ENCODE measurements around the gene ABCC8. TPM values are rescaled to one million over a fixed set of nuclear protein-coding genes. Genes with fewer than 3 reads are reported as not detected.

ABCC8 gene
- total RNA-seq, 1 donor from 2014 or later, result 0.58 TPM

- no peak for DNase-seq (ENCODE audit: low spot score)
Observed at GRCh38 chr11:17472467-17472866, 4.2 kb downstream of the ABCC8 start.

GRCh38 chr11:17471501-17471900 is 5.1 kb downstream of the ABCC8 start:
- DNase-seq (ENCODE audit: low spot score), result no peak

- DNase-seq (ENCODE audit: low spot score), result no peak
Observed at GRCh38 chr11:17469998-17470397, 6.6 kb downstream of the ABCC8 start.

- DNase-seq (ENCODE audit: low spot score), result no peak
Observed at GRCh38 chr11:17468122-17468521, 8.5 kb downstream of the ABCC8 start.

GRCh38 chr11:17463546-17464174 is 13.0 kb downstream of the ABCC8 start:
- DNase-seq (ENCODE audit: low spot score), result no peak

GRCh38 chr11:17462940-17463339 is 13.7 kb downstream of the ABCC8 start:
- no peak for DNase-seq (ENCODE audit: low spot score)

GRCh38 chr11:17460406-17460805 is 16.2 kb downstream of the ABCC8 start:
- no peak for DNase-seq (ENCODE audit: low spot score)

GRCh38 chr11:17459236-17459896 is 17.3 kb downstream of the ABCC8 start:
- no peak for DNase-seq (ENCODE audit: low spot score)

- no peak for DNase-seq (ENCODE audit: low spot score)
Observed at GRCh38 chr11:17458268-17458667, 18.4 kb downstream of the ABCC8 start.

- DNase-seq (ENCODE audit: low spot score), result no peak
Observed at GRCh38 chr11:17457396-17458173, 19.1 kb downstream of the ABCC8 start.

- DNase-seq (ENCODE audit: low spot score), result no peak
Observed at GRCh38 chr11:17452668-17453067, 24.0 kb downstream of the ABCC8 start.

GRCh38 chr11:17449158-17449557 is 27.5 kb downstream of the ABCC8 start:
- DNase-seq (ENCODE audit: low spot score), result no peak

- no peak for DNase-seq (ENCODE audit: low spot score)
Observed at GRCh38 chr11:17446482-17446881, 30.2 kb downstream of the ABCC8 start.

- DNase-seq (ENCODE audit: low spot score), result no peak
Observed at GRCh38 chr11:17445240-17445795, 31.3 kb downstream of the ABCC8 start.

- no peak for DNase-seq (ENCODE audit: low spot score)
Observed at GRCh38 chr11:17443926-17444690, 32.5 kb downstream of the ABCC8 start.

GRCh38 chr11:17443423-17443822 is 33.2 kb downstream of the ABCC8 start:
- DNase-seq (ENCODE audit: low spot score), result no peak

GRCh38 chr11:17443000-17443399 is 33.6 kb downstream of the ABCC8 start:
- no peak for DNase-seq (ENCODE audit: low spot score)

GRCh38 chr11:17439316-17439782 is 37.3 kb downstream of the ABCC8 start:
- DNase-seq (ENCODE audit: low spot score), result no peak

- no peak for DNase-seq (ENCODE audit: low spot score)
Observed at GRCh38 chr11:17437366-17437765, 39.3 kb downstream of the ABCC8 start.

- DNase-seq (ENCODE audit: low spot score), result no peak
Observed at GRCh38 chr11:17434108-17434507, 42.5 kb downstream of the ABCC8 start.

GRCh38 chr11:17432002-17432401 is 44.6 kb downstream of the ABCC8 start:
- no peak for DNase-seq (ENCODE audit: low spot score)
